HG03025 (cell line): Measurements from ENCODE around the gene RAD1.
"Not testable (repeated sequence)": the region's sequence is repeated elsewhere in the genome, so short reads cannot be mapped to it uniquely, and the experiment has no call there.

Experiments
- ATAC-seq: cut with Tn5 transposase; IDR thresholded peaks from one replicate; pipeline ENCODE4 v1.9.1; 2021; ENCODE audit warnings: mild to moderate bottlenecking, moderate library complexity; ENCODE audit not compliant: unreplicated experiment, low FRiP score

RAD1 gene, protein sequence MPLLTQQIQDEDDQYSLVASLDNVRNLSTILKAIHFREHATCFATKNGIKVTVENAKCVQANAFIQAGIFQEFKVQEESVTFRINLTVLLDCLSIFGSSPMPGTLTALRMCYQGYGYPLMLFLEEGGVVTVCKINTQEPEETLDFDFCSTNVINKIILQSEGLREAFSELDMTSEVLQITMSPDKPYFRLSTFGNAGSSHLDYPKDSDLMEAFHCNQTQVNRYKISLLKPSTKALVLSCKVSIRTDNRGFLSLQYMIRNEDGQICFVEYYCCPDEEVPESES

GRCh38 chr5:34915139-34915855 is at the start of gene RAD1, which contains the start of gene BRIX1:
RAD1 (minus strand) TSS chr5:34915504; CDS start chr5:34914892, 612 bp downstream.
BRIX1 (plus strand) TSS chr5:34915711; CDS start chr5:34915739, 28 bp downstream.
- ATAC-seq = peak; percentile 99

DNA sequence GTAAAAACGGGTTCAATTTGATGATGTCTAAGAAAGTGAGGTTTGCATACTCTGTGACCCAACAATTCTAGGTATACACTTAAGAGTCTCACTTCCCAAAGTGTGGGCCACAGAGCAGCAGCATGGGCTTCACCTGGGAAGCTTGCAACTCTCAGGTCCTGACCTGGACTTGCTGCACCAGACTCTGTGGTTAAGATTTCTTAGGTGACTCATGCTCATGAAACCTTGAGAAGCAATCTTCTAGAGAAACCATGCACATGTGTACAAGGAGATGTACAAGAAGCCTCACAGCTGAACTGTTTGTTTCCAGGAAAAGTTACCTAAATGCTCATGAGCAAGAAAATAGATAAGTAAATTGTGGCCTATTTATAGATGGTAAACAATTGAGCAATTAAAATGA is 44.0 kb upstream of the RAD1 start:
- ATAC-seq = peak; percentile 98

- no peak for ATAC-seq
These were observed 42.8 kb upstream of the RAD1 start for GRCh38 chr5:34957857-34958690.

GRCh38 chr5:34957321-34957720 is 42.0 kb upstream of the RAD1 start:
- ATAC-seq = no peak

DNA sequence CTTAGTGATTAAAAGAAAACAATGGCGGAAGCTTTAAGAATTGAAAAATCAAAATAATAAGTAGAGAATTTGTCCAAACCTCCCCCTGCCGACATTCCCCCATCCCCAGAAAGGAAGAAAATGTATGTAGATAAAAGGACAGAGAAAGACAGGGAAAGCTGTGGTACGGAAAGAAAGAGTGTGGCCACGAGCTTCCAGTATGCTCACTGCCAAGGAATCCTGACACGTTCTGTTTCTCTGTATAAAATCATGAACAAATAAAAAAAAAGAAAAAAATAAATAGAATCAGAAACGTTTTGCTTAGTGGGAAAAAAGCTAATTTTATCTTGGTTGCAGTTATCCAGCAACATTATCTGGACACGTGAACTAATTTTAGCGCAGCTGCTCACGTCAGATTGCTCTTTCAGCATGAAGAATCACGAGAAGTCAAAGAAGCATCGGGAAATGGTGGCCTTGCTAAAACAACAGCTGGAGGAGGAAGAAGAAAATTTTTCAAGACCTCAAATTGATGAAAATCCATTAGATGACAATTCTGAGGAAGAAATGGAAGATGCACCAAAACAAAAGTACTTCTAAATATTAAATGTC is 29.2 kb upstream of the RAD1 start:
- ATAC-seq = no peak

DNA sequence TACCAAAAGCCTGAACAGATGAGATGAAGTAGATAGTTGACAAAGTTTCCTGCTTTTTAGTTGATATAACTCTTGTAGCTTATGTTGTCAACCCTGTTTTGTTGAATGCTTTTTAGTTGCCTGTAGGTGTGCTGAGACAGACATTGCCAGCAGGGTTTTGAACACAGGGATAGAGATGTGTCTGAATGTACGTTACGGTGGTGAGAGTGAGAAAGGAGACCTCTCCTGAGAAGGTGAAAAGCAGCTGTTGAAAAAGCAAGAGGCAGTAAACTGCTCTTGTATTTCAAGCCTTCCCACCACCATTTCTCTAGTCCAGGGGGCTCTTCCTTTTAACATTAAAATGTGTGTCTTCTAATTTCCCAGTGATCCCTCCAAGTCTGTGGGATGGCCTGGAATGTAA is 28.7 kb upstream of the RAD1 start:
- ATAC-seq = no peak

GRCh38 chr5:34941936-34942335 is 26.6 kb upstream of the RAD1 start:
- no peak for ATAC-seq

GRCh38 chr5:34932947-34933346 is 17.6 kb upstream of the RAD1 start:
- no peak for ATAC-seq

GRCh38 chr5:34930870-34931269 is 15.6 kb upstream of the RAD1 start:
- ATAC-seq = no peak

GRCh38 chr5:34930462-34930844 is 15.1 kb upstream of the RAD1 start:
- no peak for ATAC-seq

DNA sequence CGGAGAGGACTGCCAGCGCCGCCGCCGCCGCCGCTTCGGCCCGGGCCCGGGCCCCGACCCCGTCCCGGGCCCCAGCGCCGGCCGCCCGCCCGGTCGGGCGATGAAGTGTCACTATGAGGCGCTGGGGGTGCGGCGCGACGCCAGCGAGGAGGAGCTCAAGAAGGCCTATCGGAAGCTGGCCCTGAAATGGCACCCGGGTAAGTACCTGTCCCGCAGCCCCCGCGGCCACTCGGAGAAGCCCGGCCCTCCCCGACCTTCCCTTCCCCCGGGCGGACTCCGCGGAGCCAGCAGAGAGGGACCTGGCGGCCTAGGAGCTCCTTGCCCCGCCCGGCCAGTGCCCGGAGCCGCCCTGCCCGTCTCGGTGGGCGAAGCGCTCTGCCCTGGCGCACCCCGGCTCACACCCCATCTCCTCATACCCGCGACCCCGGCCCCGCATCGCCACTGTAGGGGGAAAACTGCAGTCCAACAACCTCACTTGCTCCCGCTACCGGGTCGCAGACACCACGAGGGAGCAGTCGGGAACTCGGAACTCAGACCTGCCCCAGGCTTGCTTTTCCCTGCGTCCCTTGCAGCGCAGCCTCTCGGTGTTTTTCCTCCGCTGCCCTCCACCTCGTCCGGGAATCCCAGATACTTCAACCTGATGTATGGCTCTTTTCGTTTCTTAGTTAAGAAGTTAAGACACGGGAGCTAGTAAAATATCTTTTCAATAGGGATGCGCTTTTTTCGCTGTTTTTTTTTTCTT is 14.6 kb upstream of the RAD1 start:
- ATAC-seq = peak; percentile 79

- peak; percentile 90 for ATAC-seq
These were observed 13.9 kb upstream of the RAD1 start, which contains the start of gene DNAJC21 for GRCh38 chr5:34929134-34929719. DNAJC21 (plus strand) TSS chr5:34929559; CDS start chr5:34929820, 261 bp downstream.

GRCh38 chr5:34928267-34928666 is 13.0 kb upstream of the RAD1 start:
- ATAC-seq = no peak

GRCh38 chr5:34927785-34928184 is 12.5 kb upstream of the RAD1 start:
- no peak for ATAC-seq

DNA sequence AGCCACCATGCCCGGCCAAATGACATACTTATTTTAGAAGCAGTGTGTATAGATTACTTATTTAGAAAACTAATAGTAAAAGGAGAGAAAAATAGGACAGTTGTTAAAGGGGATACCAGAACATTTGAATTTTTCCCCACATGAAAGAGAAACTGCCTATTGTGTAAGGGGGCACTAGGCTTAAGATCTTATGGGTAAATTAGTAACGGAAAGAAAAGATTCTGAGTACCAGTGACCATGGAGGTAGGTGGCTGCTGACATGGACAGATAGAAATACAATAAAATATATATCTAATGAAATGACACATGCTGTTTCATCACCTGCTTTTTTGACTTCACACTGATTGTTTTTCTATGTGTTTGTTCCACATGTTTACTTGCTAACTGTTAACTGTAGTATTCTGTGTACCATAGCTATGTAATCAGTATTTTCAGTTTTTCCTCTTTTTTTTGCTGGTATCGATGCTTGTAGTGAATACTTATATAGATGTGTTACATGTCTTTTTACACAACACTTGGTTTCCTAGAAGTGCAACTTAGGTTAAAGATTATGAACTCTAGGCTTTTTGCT is 11.1 kb upstream of the RAD1 start:
- no peak for ATAC-seq

GRCh38 chr5:34924462-34924765 is 9.1 kb upstream of the RAD1 start:
- ATAC-seq = no peak

- ATAC-seq = no peak
These were observed 8.6 kb upstream of the RAD1 start for GRCh38 chr5:34923694-34924461.

DNA sequence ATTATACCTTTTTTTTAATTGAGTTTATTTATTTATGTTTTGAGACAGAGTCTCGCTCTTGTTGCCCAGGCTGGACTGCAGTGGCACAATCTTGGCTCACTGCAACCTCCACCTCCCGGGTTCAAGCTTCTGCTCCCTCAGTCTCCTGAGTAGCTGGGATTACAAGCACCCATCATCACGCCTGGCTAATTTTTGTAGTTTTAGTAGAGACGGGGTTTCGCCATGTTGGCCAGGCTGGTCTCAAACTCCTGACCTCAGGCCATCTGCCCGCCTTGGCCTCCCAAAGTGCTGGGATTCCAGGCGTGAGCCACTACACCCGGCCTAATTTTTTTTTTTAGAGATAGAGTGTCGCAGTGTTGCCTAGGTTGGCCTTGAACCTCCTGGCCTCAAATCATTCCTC is 8.0 kb upstream of the RAD1 start:
- not testable (repeated sequence) for ATAC-seq

GRCh38 chr5:34919077-34919476 is 3.8 kb upstream of the RAD1 start:
- no peak for ATAC-seq
